Gastroesophageal sphincter (tissue), 4 donors: Measurements from ENCODE around the gene PI16. TPM values are rescaled to one million over a fixed set of nuclear protein-coding genes. Genes with fewer than 3 reads are reported as not detected.
A peak's percentile ranks its signal among the peaks of the same experiment; 100 is the strongest.

Experiments used
- ATAC-seq: fragments of 150-250 bp; one replicate; pipeline ENCODE4 v1.9.1; 2016; ENCODE audit warnings: mild to moderate bottlenecking, moderate library complexity
- H3K27ac ChIP-seq, 4 donors: fragments of 200-600 bp; sonication (generic) in 3 of 4; 1 replicate in 3 of 4; 2 replicates in 1 of 4; pipeline ENCODE4 v1.5.1; 2016 to 2019
- H3K27me3 ChIP-seq: fragments of 200-600 bp; sonication (generic); one replicate; pipeline ENCODE4 v1.5.1; 2019
- H3K36me3 ChIP-seq, 2 donors: fragments of 200-600 bp; sonication (generic); one replicate each; pipeline ENCODE4 v1.5.1; 2019; ENCODE audit warnings: control low read depth in 1 of 2
- H3K4me1 ChIP-seq, 3 donors: fragments of 200-600 bp; sonication (generic); 1 replicate in 2 of 3; 2 replicates in 1 of 3; pipeline ENCODE4 v1.5.1; 2016 to 2019; ENCODE audit warnings: control low read depth in 2 of 3
- H3K4me3 ChIP-seq, 2 donors: fragments of 200-600 bp; sonication (generic); one replicate each; pipeline ENCODE4 v1.5.1; 2019; ENCODE audit warnings: mild to moderate bottlenecking in 1 of 2, moderate library complexity in 1 of 2
- H3K9me3 ChIP-seq, 3 donors: fragments of 200-600 bp; sonication (generic); one replicate each; pipeline ENCODE4 v1.5.1; 2017 to 2019; ENCODE audit warnings: control low read depth in 2 of 3
- CTCF ChIP-seq, 4 experiments: fragments of 200-600 bp in 2 of 4; fragments of 450-650 bp in 2 of 4; sonication (generic) in 1 of 4; IDR thresholded peaks; one replicate each; pipeline ENCODE4 v1.5.1; 2017 to 2019; ENCODE audit warnings: antibody characterized with exemption in 4 of 4, mild to moderate bottlenecking in 2 of 4, moderate library complexity in 2 of 4
- EP300 ChIP-seq: sonication (generic); formaldehyde crosslinking; IDR thresholded peaks from one replicate; pipeline ENCODE4 v1.6.1; 2017; ENCODE audit warnings: antibody characterized with exemption, mild to moderate bottlenecking
- POLR2A ChIP-seq, 2 donors: fragments of 450-650 bp; IDR thresholded peaks; one replicate each; pipeline ENCODE4 v1.6.1; 2017; ENCODE audit warnings: antibody characterized with exemption in 2 of 2, mild to moderate bottlenecking in 2 of 2, moderate library complexity in 1 of 2
- POLR2AphosphoS5 ChIP-seq: sonication (generic); formaldehyde crosslinking; IDR thresholded peaks from one replicate; pipeline ENCODE4 v1.6.1; 2017; ENCODE audit warnings: antibody characterized with exemption
- WGBS, 2 donors: methylation state at CpG; one replicate each; pipeline ENCODE4 v1.1.5; 2018; ENCODE audit warnings: low coverage in 1 of 2; 5-methylcytosine and 5-hydroxymethylcytosine counted together
- total RNA-seq, 4 donors: library from RNA; depleted of rRNA; stranded (reverse); fragments of >200 nt; gene quantifications; one replicate each; pipeline ENCODE4 v1.1.0, GENCODE V29; 2016

Gene PI16
- total RNA-seq, 4 donors from 2014 or later = 21.6 to 53.5 (median 44.9) TPM

GRCh38 chr6:36998723-36999038, 44.1 kb downstream of the PI16 start:
- TF ChIP-seq POLR2A (IDR thresholded peaks at IDR 0.05) = no peak
- H3K9me3 ChIP-seq = no peaks in the 10 kb centered on the region
- H3K27me3 ChIP-seq = no peaks in the 10 kb centered on the region
- no peaks in the 10 kb centered on the region for H3K36me3 ChIP-seq
- peak overlapping the region; percentile 32 to 85 (median 74) for H3K27ac ChIP-seq
- peak; percentile 21 for ATAC-seq
- peaks cover 0 to 22% (median 3%) of the 10 kb centered on the region in 3 donors for H3K4me1 ChIP-seq
- no peak overlapping the region for H3K4me3 ChIP-seq
- WGBS, 2 donors = 90 to 100% methylated on average over 2 to 3 of the region's 8 CpGs

- H3K4me3 ChIP-seq = no peak overlapping the region
- ATAC-seq = no peak
- no peak for TF ChIP-seq POLR2AphosphoS5
- TF ChIP-seq CTCF (IDR thresholded peaks at IDR 0.05) = no peak
- TF ChIP-seq POLR2A (IDR thresholded peaks at IDR 0.05) = no peak
- no peak for TF ChIP-seq EP300
- peak overlapping the region; percentile 32 to 85 (median 74) for H3K27ac ChIP-seq
- no peaks in the 10 kb centered on the region for H3K27me3 ChIP-seq
- 71 to 86% methylated on average over 6 to 7 of the region's 15 CpGs for WGBS, 2 donors
- H3K9me3 ChIP-seq = no peaks in the 10 kb centered on the region
- no peaks in the 10 kb centered on the region for H3K36me3 ChIP-seq
- H3K4me1 ChIP-seq = peaks cover 0 to 22% (median 3%) of the 10 kb centered on the region in 3 donors
Measured at GRCh38 chr6:36999061-36999750, 44.7 kb downstream of the PI16 start.

- TF ChIP-seq EP300 (no peak), POLR2AphosphoS5 (no peak), CTCF (IDR thresholded peaks at IDR 0.05) (no peak), POLR2A (IDR thresholded peaks at IDR 0.05) (no peak)
- H3K36me3 ChIP-seq = no peaks in the 10 kb centered on the region
- no peak overlapping the region for H3K27ac ChIP-seq
- H3K9me3 ChIP-seq = no peaks in the 10 kb centered on the region
- peaks cover 0 to 22% (median 3%) of the 10 kb centered on the region in 3 donors for H3K4me1 ChIP-seq
- no peak for ATAC-seq
- H3K4me3 ChIP-seq = no peak overlapping the region
- 100% methylated on average over 2 of the region's 4 CpGs for WGBS, 2 donors
- no peaks in the 10 kb centered on the region for H3K27me3 ChIP-seq
Measured at GRCh38 chr6:36999751-37000125, 45.2 kb downstream of the PI16 start.

- Histone ChIP-seq H3K4me3 (no peak overlapping the region), H3K27ac (no peak overlapping the region), H3K4me1 (no peaks in the 10 kb centered on the region), H3K27me3 (no peaks in the 10 kb centered on the region), H3K9me3 (no peaks in the 10 kb centered on the region), H3K36me3 (no peaks in the 10 kb centered on the region)
- ATAC-seq = no peak
- 70 to 96% methylated on average over 2 to 4 of the region's 11 CpGs for WGBS, 2 donors
- no peak for TF ChIP-seq CTCF (IDR thresholded peaks at IDR 0.05)
Measured at GRCh38 chr6:37004044-37004980, 49.8 kb downstream of the PI16 start.

GRCh38 chr6:37005061-37005810, 50.7 kb downstream of the PI16 start, which contains the start of gene FGD2:
Gene FGD2 (plus strand): TSS chr6:37005655. CDS start chr6:37005818, 163 bp downstream.
- no peaks in the 10 kb centered on the region for H3K4me1 ChIP-seq
- H3K4me3 ChIP-seq = peak within 1 kb of the TSS in 1 of 2 donors; percentile 39
- 76 to 82% methylated on average over 6 to 8 of the region's 14 CpGs for WGBS, 2 donors
- peak within 1 kb of the TSS in 1 of 4 donors; percentile 23 for H3K27ac ChIP-seq
- H3K36me3 ChIP-seq = no peaks in the 10 kb centered on the region
- no peaks in the 10 kb centered on the region for H3K27me3 ChIP-seq
- no peak for ATAC-seq
- no peak for TF ChIP-seq EP300
- TF ChIP-seq POLR2AphosphoS5 = no peak
- no peak for TF ChIP-seq CTCF (IDR thresholded peaks at IDR 0.05)
- TF ChIP-seq POLR2A (IDR thresholded peaks at IDR 0.05) = no peak
- no peaks in the 10 kb centered on the region for H3K9me3 ChIP-seq
